Measurements from ENCODE around the gene IFT27. TPM values are rescaled to one million over a fixed set of nuclear protein-coding genes. Genes with fewer than 3 reads are reported as not detected.

The IFT27 gene
- total and polyA plus RNA-seq, 9 donors, result 14.2 to 38.8 (median 28.4) TPM

- DNase-seq, result peak in 1 of 5 donors; percentile 4
- Histone ChIP-seq H3K4me3 (no peak overlapping the region), H3K4me1 (ENCODE audit: insufficient read depth) (no peaks in the 10 kb centered on the region), H3K27ac (no peak overlapping the region), H3K36me3 (no peaks in the 10 kb centered on the region), H3K9me3 (no peaks in the 10 kb centered on the region), H3K27me3 (no peaks in the 10 kb centered on the region)
- no peak for TF ChIP-seq EP300 (IDR thresholded peaks at IDR 0.05)
- TF ChIP-seq, protein P1, sequence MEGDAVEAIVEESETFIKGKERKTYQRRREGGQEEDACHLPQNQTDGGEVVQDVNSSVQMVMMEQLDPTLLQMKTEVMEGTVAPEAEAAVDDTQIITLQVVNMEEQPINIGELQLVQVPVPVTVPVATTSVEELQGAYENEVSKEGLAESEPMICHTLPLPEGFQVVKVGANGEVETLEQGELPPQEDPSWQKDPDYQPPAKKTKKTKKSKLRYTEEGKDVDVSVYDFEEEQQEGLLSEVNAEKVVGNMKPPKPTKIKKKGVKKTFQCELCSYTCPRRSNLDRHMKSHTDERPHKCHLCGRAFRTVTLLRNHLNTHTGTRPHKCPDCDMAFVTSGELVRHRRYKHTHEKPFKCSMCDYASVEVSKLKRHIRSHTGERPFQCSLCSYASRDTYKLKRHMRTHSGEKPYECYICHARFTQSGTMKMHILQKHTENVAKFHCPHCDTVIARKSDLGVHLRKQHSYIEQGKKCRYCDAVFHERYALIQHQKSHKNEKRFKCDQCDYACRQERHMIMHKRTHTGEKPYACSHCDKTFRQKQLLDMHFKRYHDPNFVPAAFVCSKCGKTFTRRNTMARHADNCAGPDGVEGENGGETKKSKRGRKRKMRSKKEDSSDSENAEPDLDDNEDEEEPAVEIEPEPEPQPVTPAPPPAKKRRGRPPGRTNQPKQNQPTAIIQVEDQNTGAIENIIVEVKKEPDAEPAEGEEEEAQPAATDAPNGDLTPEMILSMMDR (IDR thresholded peaks at IDR 0.05), result no peak
- TF ChIP-seq POLR2A (IDR thresholded peaks at IDR 0.05), result no peak
- intact Hi-C loops (cut with DNase I), result no loop called here
- 48 to 52% (median 51%) methylated on average over 11 of the region's 11 CpGs for WGBS, 3 donors
Observed at GRCh38 chr22:36746375-36746970, 29.4 kb downstream of the IFT27 start.

- Histone ChIP-seq H3K27ac (no peak overlapping the region), H3K4me1 (ENCODE audit: insufficient read depth) (no peaks in the 10 kb centered on the region), H3K36me3 (no peaks in the 10 kb centered on the region), H3K27me3 (no peaks in the 10 kb centered on the region), H3K4me3 (no peak overlapping the region), H3K9me3 (no peaks in the 10 kb centered on the region)
- WGBS, 3 donors, result 47 to 67% (median 53%) methylated on average over 8 of the region's 8 CpGs
- DNase-seq, result peak in 1 of 5 donors; percentile 6
- TF ChIP-seq POLR2A (IDR thresholded peaks at IDR 0.05) (no peak), EP300 (IDR thresholded peaks at IDR 0.05) (no peak)
- TF ChIP-seq, protein P1 (IDR thresholded peaks at IDR 0.05), result no peak
- intact Hi-C loops (cut with DNase I), result no loop called here
Observed at GRCh38 chr22:36745301-36745995, 30.5 kb downstream of the IFT27 start.

DNA sequence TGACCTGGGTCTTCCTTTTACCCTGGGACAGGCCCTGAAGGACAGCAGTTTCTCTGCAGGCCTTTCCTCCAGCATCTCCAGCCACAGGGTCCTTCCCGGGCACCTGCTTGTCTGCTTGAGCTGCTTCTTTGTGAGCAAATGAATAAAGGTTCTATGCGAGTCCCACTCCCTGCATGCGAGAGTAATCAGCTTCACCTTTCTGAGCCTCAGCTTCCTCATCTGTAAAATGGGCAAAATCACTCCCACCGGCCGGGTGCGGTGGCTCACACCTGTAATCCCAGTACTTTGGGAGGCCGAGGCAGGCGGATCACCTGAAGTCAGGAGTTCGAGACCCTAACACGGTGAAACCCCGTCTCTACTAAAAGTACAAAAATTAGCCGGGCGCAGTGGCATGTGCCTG lies 31.1 kb downstream of the IFT27 start:
- H3K27me3 ChIP-seq, result no peaks in the 10 kb centered on the region
- intact Hi-C loops (cut with DNase I), result no loop called here

DNA sequence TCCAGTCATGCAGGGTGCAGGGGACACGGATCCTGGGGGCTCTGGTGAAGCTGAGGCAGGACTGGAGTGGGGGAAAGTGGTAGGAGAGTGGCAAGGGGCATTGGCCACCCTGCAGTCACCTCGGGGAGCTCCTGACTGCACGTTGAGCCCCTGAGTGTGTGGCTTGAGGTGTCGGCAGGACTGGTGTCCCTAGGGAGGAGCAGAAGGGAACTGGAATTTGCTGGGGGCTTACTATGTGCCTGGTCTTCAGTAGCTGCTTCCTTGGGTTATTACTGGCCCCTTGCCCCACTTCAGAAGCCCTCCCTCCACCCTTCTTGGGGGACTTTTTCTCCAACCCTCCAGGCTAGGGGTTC lies 31.5 kb downstream of the IFT27 start:
- 59 to 66% (median 63%) methylated on average over 4 of the region's 4 CpGs for WGBS, 3 donors
- H3K4me3 ChIP-seq, result no peak overlapping the region
- H3K4me1 ChIP-seq (ENCODE audit: insufficient read depth), result no peaks in the 10 kb centered on the region
- no peaks in the 10 kb centered on the region for H3K27me3 ChIP-seq
- no peaks in the 10 kb centered on the region for H3K36me3 ChIP-seq
- H3K27ac ChIP-seq, result no peak overlapping the region
- intact Hi-C loops (cut with DNase I), result no loop called here
- no peaks in the 10 kb centered on the region for H3K9me3 ChIP-seq
- TF ChIP-seq EP300 (IDR thresholded peaks at IDR 0.05), result no peak
- no peak for TF ChIP-seq POLR2A (IDR thresholded peaks at IDR 0.05)
- TF ChIP-seq, protein P1 (IDR thresholded peaks at IDR 0.05), result no peak
- no peak for DNase-seq

More for the DNA sequence above, 31.1 kb downstream of the IFT27 start:
- TF ChIP-seq POLR2A (IDR thresholded peaks at IDR 0.05) (no peak), EP300 (IDR thresholded peaks at IDR 0.05) (no peak)
- TF ChIP-seq, protein P1 (IDR thresholded peaks at IDR 0.05), result no peak
- Histone ChIP-seq H3K9me3 (no peaks in the 10 kb centered on the region), H3K4me3 (no peak overlapping the region), H3K27ac (no peak overlapping the region), H3K4me1 (ENCODE audit: insufficient read depth) (no peaks in the 10 kb centered on the region), H3K36me3 (no peaks in the 10 kb centered on the region)
- WGBS, 3 donors, result 86 to 91% (median 91%) methylated on average over 13 of the region's 13 CpGs
- peak in 1 of 5 donors; percentile 11 for DNase-seq

All from ovary (tissue), 9 donors.